WI38 (cell line): Measurements from ENCODE around the gene MYL10.

Source experiments
- H3K4me3 ChIP-seq: 2 replicates; pipeline ENCODE4 v1.5.1; 2011; ENCODE audit warnings: low read depth, mild to moderate bottlenecking, control low read depth, low read length
- TF ChIP-seq, protein P1 (sequence below): IDR thresholded peaks from 2 replicates; pipeline ENCODE4 v1.5.1; 2012; ENCODE audit warnings: low read depth, mild to moderate bottlenecking, control low read depth, low read length

MYL10 gene

GRCh38 chr7:101666741-101667140, 37.6 kb upstream of the MYL10 start:
- H3K4me3 ChIP-seq, result no peak overlapping the region
- TF ChIP-seq, protein P1, sequence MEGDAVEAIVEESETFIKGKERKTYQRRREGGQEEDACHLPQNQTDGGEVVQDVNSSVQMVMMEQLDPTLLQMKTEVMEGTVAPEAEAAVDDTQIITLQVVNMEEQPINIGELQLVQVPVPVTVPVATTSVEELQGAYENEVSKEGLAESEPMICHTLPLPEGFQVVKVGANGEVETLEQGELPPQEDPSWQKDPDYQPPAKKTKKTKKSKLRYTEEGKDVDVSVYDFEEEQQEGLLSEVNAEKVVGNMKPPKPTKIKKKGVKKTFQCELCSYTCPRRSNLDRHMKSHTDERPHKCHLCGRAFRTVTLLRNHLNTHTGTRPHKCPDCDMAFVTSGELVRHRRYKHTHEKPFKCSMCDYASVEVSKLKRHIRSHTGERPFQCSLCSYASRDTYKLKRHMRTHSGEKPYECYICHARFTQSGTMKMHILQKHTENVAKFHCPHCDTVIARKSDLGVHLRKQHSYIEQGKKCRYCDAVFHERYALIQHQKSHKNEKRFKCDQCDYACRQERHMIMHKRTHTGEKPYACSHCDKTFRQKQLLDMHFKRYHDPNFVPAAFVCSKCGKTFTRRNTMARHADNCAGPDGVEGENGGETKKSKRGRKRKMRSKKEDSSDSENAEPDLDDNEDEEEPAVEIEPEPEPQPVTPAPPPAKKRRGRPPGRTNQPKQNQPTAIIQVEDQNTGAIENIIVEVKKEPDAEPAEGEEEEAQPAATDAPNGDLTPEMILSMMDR, result no peak

- TF ChIP-seq, protein P1, result no peak
Observed at GRCh38 chr7:101666293-101666692, 37.2 kb upstream of the MYL10 start.

DNA sequence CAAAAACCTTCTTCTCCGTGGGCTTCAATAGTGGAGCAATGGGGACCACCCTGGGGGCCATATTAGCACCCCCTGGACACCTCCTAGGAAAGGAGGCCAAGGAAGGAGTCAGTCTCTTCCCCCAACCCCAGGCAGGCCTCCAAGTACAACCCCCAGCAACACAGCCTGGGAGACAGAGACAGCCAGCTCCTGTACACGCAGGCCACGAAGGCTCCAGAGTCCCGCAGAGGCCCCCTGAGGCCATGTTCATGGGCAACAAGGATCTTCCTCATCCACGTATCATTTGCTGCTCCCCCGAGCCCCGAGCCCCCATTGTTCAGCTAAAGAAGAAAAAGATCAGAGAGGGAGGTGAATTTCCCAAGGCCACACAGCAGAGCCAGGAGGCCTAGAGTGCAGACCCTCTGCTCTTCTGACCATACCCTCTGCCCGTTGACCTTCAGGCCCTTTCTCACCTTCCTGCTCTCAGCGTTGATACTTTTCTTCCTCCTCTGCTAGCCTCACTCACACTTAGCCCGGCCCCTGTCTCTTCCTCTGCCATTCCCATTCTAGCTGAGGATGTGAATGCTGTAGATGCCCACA, 35.9 kb upstream of the MYL10 start:
- no peak overlapping the region for H3K4me3 ChIP-seq
- TF ChIP-seq, protein P1, result no peak

More at GRCh38 chr7:101666293-101666692, 37.2 kb upstream of the MYL10 start:
- no peak overlapping the region for H3K4me3 ChIP-seq

DNA sequence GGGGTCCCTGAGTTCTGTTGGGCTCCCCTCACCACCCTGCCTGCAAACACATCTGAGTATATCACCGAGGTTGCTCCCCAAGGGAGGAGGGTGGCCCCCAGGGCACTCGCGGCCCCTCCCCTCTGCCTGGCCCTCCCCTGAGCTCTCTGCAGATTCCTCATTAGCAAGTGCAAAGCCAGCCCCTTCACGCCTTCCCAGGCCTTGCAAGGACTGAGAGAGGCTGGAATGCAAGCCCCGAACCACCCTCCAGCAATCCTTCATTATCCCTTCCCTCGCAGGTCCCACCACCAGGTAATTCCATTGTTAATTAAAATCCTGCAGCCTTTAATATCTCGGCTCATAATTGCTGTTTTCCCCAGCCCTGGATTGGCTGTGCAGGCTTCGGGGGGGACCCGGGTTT, 35.3 kb upstream of the MYL10 start:
- TF ChIP-seq, protein P1, result no peak
- no peak overlapping the region for H3K4me3 ChIP-seq

DNA sequence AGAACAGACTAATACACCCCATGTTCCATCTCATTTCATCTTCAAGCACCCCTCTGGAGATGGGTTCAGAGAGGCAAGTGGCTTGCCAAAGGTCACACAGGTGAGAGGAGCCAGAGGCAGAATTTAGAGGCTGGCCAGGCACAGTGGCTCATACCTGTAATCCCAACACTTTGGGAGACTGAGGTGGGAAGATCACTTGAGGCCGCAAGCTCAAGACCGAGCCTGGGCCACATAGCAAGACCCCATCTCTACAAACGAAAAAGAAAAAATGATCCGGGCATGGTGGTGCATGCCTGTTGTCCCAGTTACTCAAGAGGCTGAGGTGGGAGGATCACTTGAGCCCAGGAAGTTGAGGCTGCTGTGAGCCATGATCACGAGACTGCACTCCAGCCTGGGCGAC, 34.7 kb upstream of the MYL10 start:
- no peak overlapping the region for H3K4me3 ChIP-seq
- TF ChIP-seq, protein P1, result no peak

- TF ChIP-seq, protein P1, result no peak
- H3K4me3 ChIP-seq, result no peak overlapping the region
Observed at GRCh38 chr7:101662447-101662998, 33.4 kb upstream of the MYL10 start.

DNA sequence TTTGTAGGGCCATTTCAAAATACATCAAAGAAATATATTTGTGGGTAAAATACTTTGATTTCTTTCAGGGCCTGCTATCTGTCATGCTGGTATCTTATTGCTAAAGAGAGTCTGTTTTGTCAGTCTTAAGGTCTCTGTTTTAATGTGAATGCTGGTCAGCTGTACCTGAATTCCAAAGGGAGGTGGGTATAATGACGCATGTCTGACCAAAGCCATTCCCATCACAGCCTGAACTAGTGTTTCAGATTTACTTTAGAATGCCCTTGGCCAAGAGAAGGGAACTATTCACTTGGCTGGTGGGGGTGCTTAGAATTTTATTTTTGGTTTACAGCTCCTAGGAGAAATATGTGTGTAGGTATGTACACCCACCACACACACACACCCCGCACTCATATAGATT, 30.6 kb upstream of the MYL10 start:
- no peak overlapping the region for H3K4me3 ChIP-seq
- TF ChIP-seq, protein P1, result no peak
